H9 (cell line): ENCODE measurements around the gene ABL2. TPM values are rescaled to one million over a fixed set of nuclear protein-coding genes. Genes with fewer than 3 reads are reported as not detected.

Source experiments
- DNase-seq: peaks from one replicate; pipeline ENCODE4 v3.0.0-alpha.2; 2017
- H2AFZ ChIP-seq: one replicate; pipeline ENCODE4 v1.6.1; 2013; ENCODE audit warnings: mild to moderate bottlenecking, low read length, control low read depth, moderate library complexity
- H2AK5ac ChIP-seq: 2 replicates; pipeline ENCODE4 v1.6.1; 2013; ENCODE audit warnings: low read length, control low read depth, mixed read lengths; ENCODE audit not compliant: insufficient read length
- H2BK120ac ChIP-seq: one replicate; pipeline ENCODE4 v1.6.1; 2013; ENCODE audit warnings: low read depth, mild to moderate bottlenecking, low read length, control low read depth, inconsistent platforms; ENCODE audit not compliant: poor library complexity, severe bottlenecking
- H2BK12ac ChIP-seq: 2 replicates; pipeline ENCODE4 v1.6.1; 2013; ENCODE audit warnings: low read length, control low read depth, mixed read lengths, low read depth; ENCODE audit not compliant: insufficient read length
- H2BK15ac ChIP-seq: 2 replicates; pipeline ENCODE4 v1.6.1; 2013; ENCODE audit warnings: low read depth, low read length, control low read depth
- H2BK20ac ChIP-seq: one replicate; pipeline ENCODE4 v1.6.1; 2013; ENCODE audit warnings: low read depth, mild to moderate bottlenecking, low read length, control low read depth, inconsistent platforms; ENCODE audit not compliant: poor library complexity, severe bottlenecking
- H2BK5ac ChIP-seq: 2 replicates; pipeline ENCODE4 v1.6.1; 2013; ENCODE audit warnings: low read length, control low read depth, mixed read lengths; ENCODE audit not compliant: insufficient read length
- H3K14ac ChIP-seq: 2 replicates; pipeline ENCODE4 v1.6.1; 2013; ENCODE audit warnings: low read length, control low read depth; ENCODE audit not compliant: insufficient read depth
- H3K18ac ChIP-seq: 2 replicates; pipeline ENCODE4 v1.6.1; 2013; ENCODE audit warnings: low read depth, mild to moderate bottlenecking, mixed read lengths, low read length, control low read depth; ENCODE audit not compliant: insufficient read length
- H3K23ac ChIP-seq: 2 replicates; pipeline ENCODE4 v1.6.1; 2013; ENCODE audit warnings: low read length, control low read depth, mixed read lengths, low read depth; ENCODE audit not compliant: insufficient read length
- H3K23me2 ChIP-seq: 2 replicates; pipeline ENCODE4 v1.6.1; 2013; ENCODE audit warnings: low read depth, mild to moderate bottlenecking, mixed read lengths, low read length, control low read depth; ENCODE audit not compliant: insufficient read length, poor library complexity, severe bottlenecking
- H3K27ac ChIP-seq: 2 replicates; pipeline ENCODE4 v1.5.1; 2013; ENCODE audit warnings: low read length, control low read depth, mixed read lengths, low read depth; ENCODE audit not compliant: insufficient read length
- H3K27me3 ChIP-seq: 2 replicates; pipeline ENCODE4 v1.6.1; 2013; ENCODE audit warnings: low read length, control low read depth, inconsistent platforms; ENCODE audit not compliant: insufficient read depth
- H3K4ac ChIP-seq: 2 replicates; pipeline ENCODE4 v1.6.1; 2013; ENCODE audit warnings: low read depth, mild to moderate bottlenecking, control low read depth, inconsistent platforms, low read length, moderate library complexity
- H3K4me1 ChIP-seq: 2 replicates; pipeline ENCODE4 v1.6.1; 2013; ENCODE audit warnings: low read length, control low read depth, inconsistent platforms; ENCODE audit not compliant: insufficient read depth
- H3K4me2 ChIP-seq: 2 replicates; pipeline ENCODE4 v1.6.1; 2013; ENCODE audit warnings: low read length, control low read depth, mixed read lengths; ENCODE audit not compliant: insufficient read length, insufficient read depth
- H3K56ac ChIP-seq: 2 replicates; pipeline ENCODE4 v1.6.1; 2013; ENCODE audit warnings: low read depth, mild to moderate bottlenecking, mixed read lengths, low read length, control low read depth; ENCODE audit not compliant: insufficient read length
- H3K79me1 ChIP-seq: 2 replicates; pipeline ENCODE4 v1.6.1; 2013; ENCODE audit warnings: low read depth, mild to moderate bottlenecking, moderate library complexity, low read length, control low read depth, inconsistent platforms; ENCODE audit not compliant: insufficient read depth, poor library complexity, severe bottlenecking
- H3K79me2 ChIP-seq: 2 replicates; pipeline ENCODE4 v1.6.1; 2013; ENCODE audit warnings: low read length, control low read depth, inconsistent platforms; ENCODE audit not compliant: insufficient read depth
- H3K9ac ChIP-seq: 2 replicates; pipeline ENCODE4 v1.6.1; 2013; ENCODE audit warnings: low read length, control low read depth, mixed read lengths; ENCODE audit not compliant: insufficient read length; ENCODE audit errors: extremely low read depth
- H3K9me3 ChIP-seq: one replicate; pipeline ENCODE4 v1.6.1; 2013; ENCODE audit warnings: low read depth, low read length, inconsistent platforms; ENCODE audit not compliant: control insufficient read depth
- H3T11ph ChIP-seq: one replicate; pipeline ENCODE4 v1.6.1; 2013; ENCODE audit warnings: mild to moderate bottlenecking, low read length, control low read depth, inconsistent platforms
- H4K20me1 ChIP-seq: one replicate; pipeline ENCODE4 v1.6.1; 2013; ENCODE audit not compliant: control insufficient read depth, insufficient read length, insufficient read depth
- H4K5ac ChIP-seq: 2 replicates; pipeline ENCODE4 v1.6.1; 2013; ENCODE audit warnings: low read depth, mild to moderate bottlenecking, mixed read lengths, low read length, control low read depth; ENCODE audit not compliant: insufficient read length
- H4K8ac ChIP-seq: replicated peaks from 2 replicates; pipeline ENCODE4 v1.6.1; 2013; ENCODE audit warnings: low read length, control low read depth, mixed read lengths, low read depth; ENCODE audit not compliant: insufficient read length
- H4K91ac ChIP-seq: 2 replicates; pipeline ENCODE4 v1.6.1; 2013; ENCODE audit warnings: low read depth, mild to moderate bottlenecking, moderate library complexity, mixed read lengths, low read length, control low read depth; ENCODE audit not compliant: insufficient read length
- H3K27ac Mint-ChIP-seq, 3 experiments: 2 replicates in 2 of 3; 3 replicates in 1 of 3; pipeline ENCODE4 v1.8.0; 2020 to 2021; ENCODE audit warnings: mixed read lengths in 3 of 3, mild to moderate bottlenecking in 1 of 3, moderate library complexity in 1 of 3
- H3K27me3 Mint-ChIP-seq: 2 replicates; pipeline ENCODE4 v1.8.0; 2021; ENCODE audit warnings: low read depth, mild to moderate bottlenecking, moderate library complexity, mixed read lengths
- H3K36me3 Mint-ChIP-seq, 3 experiments: 2 replicates in 2 of 3; 3 replicates in 1 of 3; pipeline ENCODE4 v1.8.0; 2020 to 2021; ENCODE audit warnings: low read depth in 3 of 3, mixed read lengths in 3 of 3; ENCODE audit not compliant: insufficient read depth in 1 of 3
- H3K4me1 Mint-ChIP-seq, 2 experiments: 2 replicates each; pipeline ENCODE4 v1.8.0; 2020; ENCODE audit warnings: mixed read lengths in 2 of 2
- H3K4me3 Mint-ChIP-seq, 2 experiments: 2 replicates in 1 of 2; 3 replicates in 1 of 2; pipeline ENCODE4 v1.8.0; 2020 to 2021; ENCODE audit warnings: mild to moderate bottlenecking in 2 of 2, mixed read lengths in 2 of 2, moderate library complexity in 1 of 2
- H3K9me3 Mint-ChIP-seq, 2 experiments: 2 replicates in 1 of 2; 3 replicates in 1 of 2; pipeline ENCODE4 v1.8.0; 2020; ENCODE audit warnings: mild to moderate bottlenecking in 2 of 2, mixed read lengths in 2 of 2, moderate library complexity in 1 of 2
- CTCF ChIP-seq: fragments of 200-600 bp; sonication (generic); conservative IDR thresholded peaks from 3 replicates; pipeline ENCODE4 v1.8.0; 2021; ENCODE audit warnings: antibody characterized with exemption, mild to moderate bottlenecking
- WGBS: extraction: QIAGEN DNeasy Blood & Tissue Kit; methylation state at CpG from one replicate; pipeline ENCODE4 v1.1.7; 2013; ENCODE audit warnings: missing lambda C conversion rate, low lambda C conversion rate, mixed read lengths; ENCODE audit not compliant: insufficient read length; ENCODE audit errors: extremely low coverage; 5-methylcytosine and 5-hydroxymethylcytosine counted together
- total RNA-seq: library from RNA; stranded (reverse); gene quantifications from 2 replicates; pipeline ENCODE4 v1.2.1, GENCODE V29; 2021

The ABL2 gene
- total RNA-seq, 1 experiment from 2014 or later: 21.2 TPM

GRCh38 chr1:179124873-179125272 is 104.6 kb downstream of the ABL2 start:
- Histone ChIP-seq H4K20me1 (no peaks in the 10 kb centered on the region), H2BK15ac (no peak overlapping the region), H3K27ac (no peak overlapping the region), H3K4me2 (no peak overlapping the region), H3K23me2 (no peaks in the 10 kb centered on the region), H3K4me1 (no peaks in the 10 kb centered on the region), H3K18ac (no peak overlapping the region), H3K4ac (no peak overlapping the region), H2BK12ac (no peak overlapping the region), H3T11ph (no peak overlapping the region), H4K91ac (no peak overlapping the region), H2BK5ac (no peak overlapping the region), H4K8ac (no peak overlapping the region), H3K56ac (no peak overlapping the region), H2BK20ac (no peak overlapping the region), H2AK5ac (no peak overlapping the region), H3K9me3 (no peaks in the 10 kb centered on the region), H3K79me1 (no peaks in the 10 kb centered on the region), H3K23ac (no peak overlapping the region), H3K27me3 (no peaks in the 10 kb centered on the region), H4K5ac (no peak overlapping the region), H3K79me2 (no peaks in the 10 kb centered on the region), H3K14ac (no peak overlapping the region), H2AFZ (no peak overlapping the region), H3K9ac (no peak overlapping the region), H2BK120ac (no peak overlapping the region)
- Mint-ChIP-seq H3K27me3 (no peaks in the 10 kb centered on the region), H3K9me3 (no peaks in the 10 kb centered on the region), H3K36me3 (peaks cover 4 to 16% (median 15%) of the 10 kb centered on the region in 3 experiments; a peak in 5 of 7 replicates), H3K4me3 (no peak overlapping the region), H3K27ac (no peak overlapping the region), H3K4me1 (peaks cover 3 to 10% of the 10 kb centered on the region in 2 experiments; a peak in 2 of 4 replicates)
- no CpG with 5 or more reads among the region's 1 CpG for WGBS
- no peak for DNase-seq
- no peak for TF ChIP-seq CTCF
